Gastroesophageal sphincter (tissue), 3 donors: ENCODE measurements around the gene CENPX.

ENCODE experiments used
- CTCF ChIP-seq, 4 experiments: fragments of 200-600 bp in 2 of 4; fragments of 450-650 bp in 2 of 4; sonication (generic) in 1 of 4; IDR thresholded peaks; one replicate each; pipeline ENCODE4 v1.5.1; 2017 to 2019; ENCODE audit warnings: antibody characterized with exemption in 4 of 4, mild to moderate bottlenecking in 2 of 4, moderate library complexity in 2 of 4
- POLR2A ChIP-seq, 2 donors: fragments of 450-650 bp; IDR thresholded peaks; one replicate each; pipeline ENCODE4 v1.6.1; 2017; ENCODE audit warnings: antibody characterized with exemption in 2 of 2, mild to moderate bottlenecking in 2 of 2, moderate library complexity in 1 of 2

GRCh38 chr17:82030470-82031302 lies 8.0 kb upstream of the CENPX start:
- TF ChIP-seq CTCF (IDR thresholded peaks at IDR 0.05) (peak in 3 of 4 experiments; percentile 95 to 97 (median 97)), POLR2A (IDR thresholded peaks at IDR 0.05) (no peak)
